ENCODE measurements around the gene KAT2A. TPM values are rescaled to one million over a fixed set of nuclear protein-coding genes. Genes with fewer than 3 reads are reported as not detected.

Gene KAT2A
- polyA plus RNA-seq, 1 experiment: 13.6 TPM

GRCh38 chr17:42112552-42113176 is 8.5 kb downstream of the KAT2A start, which contains the start of gene DHX58:
TSS of gene DHX58 (minus strand) at chr17:42112714. CDS start at chr17:42111892, 822 bp downstream.
- DNase-seq (ENCODE audit: low read depth, low spot score): peak; percentile 53
- POLR2A ChIA-PET: interaction anchor here (0.5 to 1.9 kb wide), 7 partner anchors 70 to 281 kb away, joined by 3 to 17 read pairs (median 3); partner anchors contain the start of genes CNP and DNAJC7
- CTCF ChIA-PET: interaction anchor here (0.5 to 2.2 kb wide), 9 partner anchors 11 to 218 kb away, joined by 3 to 8 read pairs (median 3); no protein-coding TSS in a partner anchor
- Histone ChIP-seq H3K9me3 (ENCODE audit: control insufficient read depth, insufficient read depth, low read length) (no peaks in the 10 kb centered on the region; the same call in 1 of the 2 replicates), H3K4me3 (ENCODE audit: low read depth, low read length) (peak within 1 kb of the TSS; percentile 48), H3K27me3 (ENCODE audit: control insufficient read depth, insufficient read depth, low read length) (no peaks in the 10 kb centered on the region), H3K27ac (ENCODE audit: low read depth, low read length) (peak within 1 kb of the TSS; percentile 47)
- TF ChIP-seq, protein P1, sequence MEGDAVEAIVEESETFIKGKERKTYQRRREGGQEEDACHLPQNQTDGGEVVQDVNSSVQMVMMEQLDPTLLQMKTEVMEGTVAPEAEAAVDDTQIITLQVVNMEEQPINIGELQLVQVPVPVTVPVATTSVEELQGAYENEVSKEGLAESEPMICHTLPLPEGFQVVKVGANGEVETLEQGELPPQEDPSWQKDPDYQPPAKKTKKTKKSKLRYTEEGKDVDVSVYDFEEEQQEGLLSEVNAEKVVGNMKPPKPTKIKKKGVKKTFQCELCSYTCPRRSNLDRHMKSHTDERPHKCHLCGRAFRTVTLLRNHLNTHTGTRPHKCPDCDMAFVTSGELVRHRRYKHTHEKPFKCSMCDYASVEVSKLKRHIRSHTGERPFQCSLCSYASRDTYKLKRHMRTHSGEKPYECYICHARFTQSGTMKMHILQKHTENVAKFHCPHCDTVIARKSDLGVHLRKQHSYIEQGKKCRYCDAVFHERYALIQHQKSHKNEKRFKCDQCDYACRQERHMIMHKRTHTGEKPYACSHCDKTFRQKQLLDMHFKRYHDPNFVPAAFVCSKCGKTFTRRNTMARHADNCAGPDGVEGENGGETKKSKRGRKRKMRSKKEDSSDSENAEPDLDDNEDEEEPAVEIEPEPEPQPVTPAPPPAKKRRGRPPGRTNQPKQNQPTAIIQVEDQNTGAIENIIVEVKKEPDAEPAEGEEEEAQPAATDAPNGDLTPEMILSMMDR (IDR thresholded peaks at IDR 0.05; ENCODE audit: low read depth, low read length): no peak

- H3K27me3 ChIP-seq (ENCODE audit: control insufficient read depth, insufficient read depth, low read length): no peaks in the 10 kb centered on the region
- DNase-seq (ENCODE audit: low read depth, low spot score): no peak
- CTCF ChIA-PET: interaction anchor here (0.5 to 2.2 kb wide), 8 partner anchors 11 to 218 kb away, joined by 3 to 8 read pairs (median 3); no protein-coding TSS in a partner anchor
- peak overlapping the region; percentile 48 for H3K4me3 ChIP-seq (ENCODE audit: low read depth, low read length)
- peak overlapping the region; percentile 47 for H3K27ac ChIP-seq (ENCODE audit: low read depth, low read length)
- POLR2A ChIA-PET: interaction anchor here (0.5 to 1.9 kb wide), 6 partner anchors 67 to 280 kb away, joined by 3 to 17 read pairs (median 3); partner anchors contain the start of genes CNP and DNAJC7
- no peaks in the 10 kb centered on the region; the same call in 1 of the 2 replicates for H3K9me3 ChIP-seq (ENCODE audit: control insufficient read depth, insufficient read depth, low read length)
- TF ChIP-seq, protein P1 (IDR thresholded peaks at IDR 0.05; ENCODE audit: low read depth, low read length): no peak
These were observed 9.2 kb downstream of the KAT2A start for GRCh38 chr17:42111871-42112551.

DNA sequence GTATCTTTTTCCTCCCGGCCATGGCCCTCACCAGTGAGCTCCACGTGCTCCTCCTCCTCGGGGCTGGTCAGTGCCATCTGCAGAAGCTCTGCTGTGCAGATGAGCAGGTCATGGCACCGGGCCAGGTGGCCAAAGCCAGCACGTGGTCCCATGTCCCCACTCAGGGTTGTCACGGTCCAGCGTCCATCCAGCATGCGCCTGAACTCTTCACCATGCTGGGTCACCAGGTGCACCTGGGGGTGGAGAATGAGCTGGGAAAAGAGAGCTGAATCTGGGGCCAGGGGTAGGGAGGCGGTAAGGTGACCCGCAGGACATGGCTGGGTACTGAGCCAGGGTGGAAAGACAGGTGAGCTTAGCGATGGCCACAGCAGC is 9.9 kb downstream of the KAT2A start:
- ChIA-PET CTCF (interaction anchor here (1.1 to 1.4 kb wide), 2 partner anchors 71 to 86 kb away, joined by 3 to 4 read pairs; no protein-coding TSS in a partner anchor), POLR2A (interaction anchor here (0.6 to 1.9 kb wide), 2 partner anchors 144 to 615 kb away, joined by 3 to 17 read pairs; partner anchors contain the start of gene CNP)
- Histone ChIP-seq H3K4me3 (ENCODE audit: low read depth, low read length) (no peak overlapping the region), H3K9me3 (ENCODE audit: control insufficient read depth, insufficient read depth, low read length) (no peaks in the 10 kb centered on the region; the same call in 1 of the 2 replicates), H3K27me3 (ENCODE audit: control insufficient read depth, insufficient read depth, low read length) (no peaks in the 10 kb centered on the region), H3K27ac (ENCODE audit: low read depth, low read length) (no peak overlapping the region)
- DNase-seq (ENCODE audit: low read depth, low spot score): no peak
- TF ChIP-seq, protein P1 (IDR thresholded peaks at IDR 0.05; ENCODE audit: low read depth, low read length): no peak

GRCh38 chr17:42110301-42111264 is 10.6 kb downstream of the KAT2A start:
- ChIA-PET CTCF (interaction anchor here (0.7 to 1.4 kb wide), 2 partner anchors 9 to 85 kb away, joined by 4 to 6 read pairs; no protein-coding TSS in a partner anchor), POLR2A (interaction anchor here (0.6 kb wide), 2 partner anchors 85 to 616 kb away, joined by 3 read pairs; no protein-coding TSS in a partner anchor)
- TF ChIP-seq, protein P1 (IDR thresholded peaks at IDR 0.05; ENCODE audit: low read depth, low read length): no peak

More at GRCh38 chr17:42110301-42111264, 10.6 kb downstream of the KAT2A start:
- no peak for DNase-seq (ENCODE audit: low read depth, low spot score)
- no peaks in the 10 kb centered on the region for H3K27me3 ChIP-seq (ENCODE audit: control insufficient read depth, insufficient read depth, low read length)
- no peaks in the 10 kb centered on the region; the same call in 1 of the 2 replicates for H3K9me3 ChIP-seq (ENCODE audit: control insufficient read depth, insufficient read depth, low read length)
- no peak overlapping the region for H3K4me3 ChIP-seq (ENCODE audit: low read depth, low read length)
- H3K27ac ChIP-seq (ENCODE audit: low read depth, low read length): no peak overlapping the region
